Head of caudate nucleus (tissue), 42 donors: Measurements from ENCODE around the gene SLA2.
"Not testable (repeated sequence)": the region's sequence is repeated elsewhere in the genome, so short reads cannot be mapped to it uniquely, and the experiment has no call there.

Experiments used
- DNase-seq, 42 donors: peaks; one replicate each; pipeline versions ENCODE4 v3.0.0 to v3.0.0-alpha.2; 2020 to 2021; ENCODE audit warnings: mixed read lengths in 7 of 42
- intact Hi-C: fragments of 100-400 bp; cut with DNase I; formaldehyde crosslinking; loops from one replicate; pipeline ENCODE4 v1.15.0; 2022

The SLA2 gene, protein sequence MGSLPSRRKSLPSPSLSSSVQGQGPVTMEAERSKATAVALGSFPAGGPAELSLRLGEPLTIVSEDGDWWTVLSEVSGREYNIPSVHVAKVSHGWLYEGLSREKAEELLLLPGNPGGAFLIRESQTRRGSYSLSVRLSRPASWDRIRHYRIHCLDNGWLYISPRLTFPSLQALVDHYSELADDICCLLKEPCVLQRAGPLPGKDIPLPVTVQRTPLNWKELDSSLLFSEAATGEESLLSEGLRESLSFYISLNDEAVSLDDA

DNA sequence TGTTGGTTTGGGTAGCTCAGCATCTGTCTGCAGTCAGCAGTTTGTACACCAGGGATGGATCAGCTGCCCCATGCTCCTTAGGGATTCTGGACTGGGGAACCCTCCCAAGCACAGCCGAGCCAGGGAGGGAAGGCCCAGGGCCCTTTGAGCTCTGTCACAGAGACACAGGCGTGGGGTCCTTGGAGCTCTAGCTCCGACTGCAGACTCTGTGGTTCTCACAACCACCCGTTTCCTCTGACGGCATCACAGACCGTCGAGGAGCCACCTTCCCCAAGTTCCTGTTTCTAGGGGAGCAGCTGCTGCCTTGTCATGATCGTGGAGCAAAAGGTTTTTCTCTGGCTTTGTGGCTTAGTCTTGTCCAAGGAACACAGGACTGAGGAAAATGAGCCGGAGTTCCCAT, at the start of gene SLA2:
Gene SLA2, minus strand, starts transcription at position 199 of the 400 bp plus-strand sequence. CDS start 4,861 bp downstream, outside the sequence.
- DNase-seq: no peak
- intact Hi-C loops: no loop called here

- intact Hi-C loops, DNase-seq: not testable (repeated sequence)
Measured at GRCh38 chr20:36695467-36695866, 49.5 kb upstream of the SLA2 start.

DNA sequence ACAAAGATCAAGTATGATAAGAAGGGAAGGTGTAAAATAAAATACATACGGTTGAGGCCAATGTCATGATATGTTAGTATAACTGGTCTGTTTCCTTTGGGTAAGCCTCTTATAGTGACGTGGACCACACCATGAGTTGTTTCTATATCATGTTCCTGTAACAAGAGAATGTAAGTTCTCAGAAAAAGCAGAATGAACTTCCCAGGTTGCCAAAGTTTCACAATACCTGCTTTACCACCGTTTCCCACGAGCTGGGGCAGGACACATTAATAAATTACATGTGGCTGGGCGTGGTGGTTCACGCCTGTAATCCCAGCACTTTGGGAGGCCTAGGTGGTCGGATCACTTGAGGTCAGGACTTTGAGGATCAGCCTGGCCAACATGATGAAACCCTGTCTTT, 42.6 kb upstream of the SLA2 start:
- DNase-seq: no peak
- intact Hi-C loops: no loop called here

DNA sequence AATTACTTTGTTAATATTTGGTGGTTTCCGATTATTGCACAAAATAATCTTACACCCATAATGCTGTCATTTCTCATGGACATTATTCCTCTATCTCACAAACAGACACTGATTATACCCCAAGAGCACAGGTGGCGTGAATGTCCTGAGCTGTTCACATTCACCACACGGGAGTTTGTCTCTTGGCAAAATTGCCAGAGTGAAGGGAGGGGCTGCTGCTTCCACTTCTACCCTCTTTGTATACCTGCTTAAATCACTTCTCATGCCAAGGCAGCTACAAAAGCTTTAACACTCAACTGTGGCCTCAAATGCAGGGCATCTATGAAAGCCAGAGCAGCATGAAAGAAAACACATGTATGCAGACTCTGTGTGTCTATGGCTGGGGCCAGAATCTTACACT, 41.9 kb upstream of the SLA2 start:
- intact Hi-C loops: no loop called here
- no peak for DNase-seq

DNA sequence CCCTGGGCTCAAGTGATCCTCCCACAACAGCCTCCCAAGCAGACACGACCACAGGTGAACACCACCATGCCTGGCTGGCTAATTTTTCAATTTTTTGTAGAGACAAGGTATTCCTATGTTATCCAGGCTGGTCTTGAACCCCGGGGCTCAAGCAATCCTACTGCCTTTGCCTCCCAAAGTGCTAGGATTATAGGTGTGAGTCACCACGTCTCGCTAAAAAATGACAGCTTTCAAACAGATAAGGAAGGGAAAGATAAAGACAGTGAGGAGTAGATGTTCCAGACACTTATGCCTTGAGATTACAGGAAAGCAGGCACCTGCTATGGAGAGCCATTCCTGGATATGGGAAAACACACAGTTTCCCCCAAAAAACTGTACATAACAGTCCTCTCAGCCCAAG, 40.9 kb upstream of the SLA2 start:
- intact Hi-C loops: no loop called here
- DNase-seq: no peak

DNA sequence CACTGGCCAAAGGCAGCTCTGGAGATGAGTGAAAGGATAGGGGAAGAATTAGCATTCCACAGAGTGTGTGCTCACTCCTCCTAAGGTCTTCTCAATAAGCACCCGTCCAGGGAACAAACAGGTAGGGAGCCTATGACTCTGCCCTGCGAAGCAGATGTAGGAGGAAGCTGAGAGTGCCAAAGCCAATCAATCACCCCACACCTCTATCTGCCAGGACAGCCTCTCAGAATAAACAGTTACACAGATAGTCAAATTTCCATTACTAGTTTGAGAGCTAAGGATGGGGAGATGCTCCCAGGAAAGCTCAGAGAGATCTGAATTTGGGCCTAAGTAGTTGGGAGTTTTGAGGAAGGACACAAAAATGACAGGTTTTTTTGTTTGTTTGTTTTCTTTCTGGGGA, 40.5 kb upstream of the SLA2 start:
- no peak for DNase-seq
- intact Hi-C loops: no loop called here

GRCh38 chr20:36684747-36685146, 38.8 kb upstream of the SLA2 start:
- intact Hi-C loops: no loop called here
- DNase-seq: no peak

DNA sequence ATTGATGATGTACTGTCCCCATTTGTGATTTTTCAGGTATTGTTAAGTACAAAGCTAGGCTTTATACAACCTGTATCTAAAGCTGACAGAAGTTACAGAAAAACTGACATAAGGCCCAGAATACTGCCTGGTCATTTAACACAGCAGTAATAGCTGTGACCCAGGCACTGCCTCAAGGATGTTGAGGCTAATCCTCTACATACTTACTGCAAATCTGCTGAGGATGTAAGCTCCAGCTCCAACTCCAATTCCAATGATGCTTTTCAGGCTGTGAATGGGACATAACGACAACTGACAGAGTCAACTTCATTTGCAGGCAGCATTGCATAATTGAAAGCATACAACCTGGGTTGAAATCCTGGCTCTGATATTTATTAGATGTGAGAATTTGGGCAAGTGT, 36.3 kb upstream of the SLA2 start:
- intact Hi-C loops: no loop called here
- no peak for DNase-seq

- intact Hi-C loops: no loop called here
Measured at GRCh38 chr20:36677422-36677771, 31.4 kb upstream of the SLA2 start.

GRCh38 chr20:36676701-36677421, 30.9 kb upstream of the SLA2 start:
- intact Hi-C loops: no loop called here
- no peak for DNase-seq

More at GRCh38 chr20:36677422-36677771, 31.4 kb upstream of the SLA2 start:
- no peak for DNase-seq

DNA sequence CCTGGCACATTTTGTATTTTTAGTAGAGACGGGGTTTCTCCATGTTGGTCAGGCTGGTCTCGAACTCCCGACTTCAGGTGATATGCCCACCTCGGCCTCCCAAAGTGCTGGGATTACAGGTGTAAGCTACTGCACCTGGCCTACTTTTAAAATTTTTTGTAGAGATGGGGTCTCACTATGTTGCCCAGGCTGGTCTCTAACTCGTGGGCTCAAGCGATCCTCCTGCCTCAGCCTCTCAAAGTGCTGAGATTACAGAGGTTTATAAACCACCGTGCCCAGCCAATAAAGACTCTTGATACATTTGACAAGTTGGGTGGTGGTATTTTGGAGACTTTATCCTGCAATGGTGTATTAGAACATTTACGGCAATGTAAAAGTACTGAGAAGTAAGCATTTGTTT, 29.5 kb upstream of the SLA2 start:
- intact Hi-C loops, DNase-seq: not testable (repeated sequence)

DNA sequence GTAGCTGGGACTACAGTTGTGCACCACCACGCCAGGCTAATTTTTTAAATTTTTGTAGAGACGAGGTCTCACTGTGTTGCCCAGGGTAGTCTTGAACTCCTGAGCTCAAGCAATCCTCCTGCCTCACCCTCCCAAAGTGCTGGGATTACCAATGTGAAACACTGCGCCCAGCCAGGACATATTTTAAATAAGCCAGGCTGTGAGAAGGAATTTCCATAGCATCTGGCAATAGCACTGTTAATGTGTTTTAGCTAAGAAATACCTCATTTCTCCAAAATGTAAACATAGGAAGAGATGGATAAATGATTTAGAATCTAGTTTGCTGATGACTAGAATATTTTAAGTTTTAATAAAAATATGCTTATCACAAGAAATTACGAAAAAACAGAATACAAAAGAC, 27.0 kb upstream of the SLA2 start:
- no peak for DNase-seq

DNA sequence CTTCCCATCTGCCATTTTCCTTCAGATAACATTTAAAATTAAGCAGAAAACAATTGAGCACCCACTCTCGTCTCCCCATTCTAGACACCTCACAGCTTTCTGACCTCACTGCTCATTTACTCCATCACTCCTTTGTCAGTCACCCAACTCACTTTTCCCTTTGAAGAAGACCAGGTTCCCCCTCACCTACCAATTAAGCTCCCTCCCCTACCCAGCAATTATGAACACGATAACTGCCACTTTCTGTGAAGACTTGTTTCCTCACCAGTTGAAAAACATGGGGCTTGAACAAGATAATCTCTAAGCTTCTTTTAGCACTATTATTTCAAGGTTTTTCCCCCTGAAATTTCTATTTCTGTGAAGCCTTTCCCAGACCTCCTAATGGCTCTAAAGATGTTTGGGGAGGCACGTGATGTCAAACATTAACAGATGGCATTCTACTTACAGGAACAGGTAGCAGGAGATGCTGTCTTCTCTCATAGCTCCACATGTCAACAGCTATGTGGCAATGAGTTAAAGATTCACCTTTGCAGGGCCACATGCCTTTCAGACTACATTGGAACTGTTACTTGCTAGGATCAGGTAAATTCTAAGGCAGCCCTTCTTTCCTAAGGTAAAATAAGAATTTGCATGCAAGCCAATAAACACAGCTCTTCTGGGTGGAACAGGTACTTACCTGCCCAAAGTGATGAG, 24.8 kb upstream of the SLA2 start:
- intact Hi-C loops: no loop called here
- no peak for DNase-seq

More for the DNA sequence above, 27.0 kb upstream of the SLA2 start:
- intact Hi-C loops: no loop called here

GRCh38 chr20:36666181-36666740, 20.3 kb upstream of the SLA2 start:
- intact Hi-C loops: no loop called here
- DNase-seq: no peak

- intact Hi-C loops: no loop called here
- DNase-seq: no peak
Measured at GRCh38 chr20:36663031-36663430, 17.0 kb upstream of the SLA2 start.

- intact Hi-C loops: no loop called here
- no peak for DNase-seq
Measured at GRCh38 chr20:36658300-36658699, 12.3 kb upstream of the SLA2 start.

- DNase-seq: no peak
- intact Hi-C loops: no loop called here
Measured at GRCh38 chr20:36656733-36657132, 10.7 kb upstream of the SLA2 start.

DNA sequence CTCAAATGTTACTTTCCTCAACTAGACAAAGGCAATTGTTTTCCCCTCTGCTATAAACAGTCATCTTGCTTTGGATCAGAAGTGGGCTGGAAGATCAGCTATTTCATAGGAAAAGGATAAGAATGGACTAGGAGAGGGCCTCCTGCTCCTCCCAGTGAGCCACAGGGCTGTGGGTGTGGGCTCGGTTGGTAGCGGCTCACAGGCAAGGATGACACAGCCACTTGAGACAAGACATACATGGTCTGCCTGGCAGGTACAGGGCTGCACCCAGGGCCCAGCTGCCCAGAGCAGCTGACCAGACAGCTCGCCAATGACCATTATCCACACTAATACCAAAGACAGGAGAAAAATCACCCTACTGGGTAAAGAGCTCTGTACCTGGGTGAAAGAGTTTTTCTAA, 9.0 kb upstream of the SLA2 start:
- intact Hi-C loops: no loop called here
- DNase-seq: no peak

DNA sequence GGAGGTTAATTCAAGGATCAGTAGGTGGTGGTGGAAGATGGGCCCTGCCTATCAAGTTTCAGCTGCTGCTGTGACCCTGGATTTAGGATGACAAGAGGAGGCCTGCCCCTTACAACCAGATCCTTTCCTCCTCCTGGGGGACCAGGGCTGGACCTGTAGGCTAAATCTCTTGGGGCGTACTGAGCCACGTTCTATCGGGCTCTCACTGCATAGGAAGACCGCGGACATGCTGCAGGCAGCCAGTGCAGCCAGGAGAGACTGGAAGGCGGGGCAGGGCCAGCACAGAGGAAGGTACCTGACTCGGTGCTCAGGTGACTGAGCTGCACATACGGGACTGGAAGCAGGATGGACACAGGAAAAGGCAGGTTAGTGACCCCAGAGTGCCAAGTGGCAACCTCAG, 8.5 kb upstream of the SLA2 start:
- intact Hi-C loops: no loop called here
- DNase-seq: no peak

DNA sequence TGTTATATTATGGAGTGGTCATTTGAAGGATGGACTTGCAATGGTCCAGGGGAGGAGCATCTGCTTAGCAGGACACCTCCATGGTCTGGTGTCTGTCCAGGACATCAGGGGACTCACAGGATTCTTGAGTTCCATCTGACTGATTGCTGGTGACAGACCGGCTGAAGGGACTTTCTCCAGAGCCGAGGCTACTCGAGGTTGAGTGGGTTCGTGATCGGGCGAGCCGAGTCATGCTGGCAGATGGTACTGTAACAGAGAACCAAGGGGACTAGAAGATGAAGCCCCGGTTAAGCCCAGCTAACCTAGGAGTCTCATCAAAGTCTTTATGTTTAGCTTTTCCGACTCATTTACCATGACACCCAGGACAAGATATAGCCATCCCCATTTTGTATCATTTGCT, 7.5 kb upstream of the SLA2 start:
- DNase-seq: no peak
- intact Hi-C loops: no loop called here
